Measurements from ENCODE around the gene BCL11B.
"Not testable (repeated sequence)": the region's sequence is repeated elsewhere in the genome, so short reads cannot be mapped to it uniquely, and the experiment has no call there.

Gene BCL11B

DNA sequence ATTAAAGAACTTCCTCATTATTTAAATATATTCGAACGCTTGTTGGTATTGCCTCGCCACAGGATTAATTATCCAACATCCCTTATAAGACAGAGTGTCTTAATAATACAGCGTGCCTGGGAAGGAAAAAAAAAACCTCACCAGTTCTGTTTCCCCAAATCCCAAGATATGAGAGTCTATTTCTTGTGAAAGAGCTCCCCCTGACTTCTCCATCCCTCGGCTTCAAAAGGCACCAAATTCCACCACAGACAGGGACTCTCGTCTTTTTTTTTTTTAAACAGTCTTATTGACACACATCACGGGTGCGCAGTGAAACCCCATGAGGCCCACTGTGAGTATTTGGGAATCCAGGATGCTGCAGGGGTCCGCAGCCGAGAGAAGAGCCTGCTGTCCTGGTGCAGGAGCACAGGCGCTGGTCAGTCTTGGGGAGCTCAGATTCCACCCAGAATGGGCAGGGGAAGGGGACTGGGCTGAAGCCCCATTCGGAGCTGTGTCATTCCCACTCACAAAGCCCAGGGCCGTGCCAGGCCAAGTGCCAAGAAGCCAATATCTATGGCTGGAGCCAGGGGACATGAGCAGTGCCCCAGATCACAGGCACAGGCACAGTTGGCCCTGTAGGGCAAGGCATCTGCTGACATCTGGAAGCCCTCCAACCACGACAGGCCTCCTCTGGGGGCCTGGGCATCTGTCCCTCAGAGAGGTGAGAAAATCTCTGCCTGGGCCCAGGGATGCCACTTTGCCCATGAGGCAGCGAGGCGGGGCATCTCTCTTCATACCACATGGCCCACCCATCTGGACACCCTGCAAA, 71.9 kb downstream of the BCL11B start:
- no peak for DNase-seq (ENCODE audit: low spot score)

DNA sequence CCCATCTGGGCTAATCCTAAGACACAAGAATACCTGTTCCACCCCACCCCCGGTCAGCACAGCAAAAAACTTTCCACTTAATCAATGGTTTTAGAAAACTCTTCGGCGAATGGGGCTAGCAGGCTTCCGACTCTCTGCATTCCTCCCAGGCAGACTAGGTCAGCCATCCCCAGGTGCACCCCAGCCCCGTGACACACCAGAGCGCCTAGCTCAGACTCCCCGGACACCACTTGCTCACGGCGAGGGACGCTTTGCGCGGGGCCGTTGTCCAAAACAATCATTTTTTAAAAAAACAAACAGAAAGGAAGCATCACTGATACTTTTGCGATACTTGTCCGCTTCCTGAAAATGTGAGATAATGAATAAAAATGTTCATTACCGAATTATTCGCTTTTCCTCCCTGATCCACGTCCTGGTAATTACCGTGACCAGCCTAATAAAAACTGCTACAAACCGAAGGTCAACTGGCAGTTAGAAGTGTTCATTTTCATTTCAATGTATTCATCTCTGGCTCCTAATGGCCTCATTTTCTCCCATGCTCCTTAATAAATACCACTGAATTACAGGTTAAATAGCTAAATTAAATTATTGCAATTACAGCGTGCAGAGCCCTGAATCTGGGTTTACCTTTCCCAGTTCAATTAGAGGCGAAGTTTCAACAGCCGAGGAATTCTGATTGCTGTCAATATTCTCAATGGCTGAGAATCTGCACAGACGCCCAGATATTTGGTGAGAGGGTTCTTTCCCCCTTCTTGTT, 73.1 kb downstream of the BCL11B start:
- DNase-seq (ENCODE audit: low spot score) = no peak

DNA sequence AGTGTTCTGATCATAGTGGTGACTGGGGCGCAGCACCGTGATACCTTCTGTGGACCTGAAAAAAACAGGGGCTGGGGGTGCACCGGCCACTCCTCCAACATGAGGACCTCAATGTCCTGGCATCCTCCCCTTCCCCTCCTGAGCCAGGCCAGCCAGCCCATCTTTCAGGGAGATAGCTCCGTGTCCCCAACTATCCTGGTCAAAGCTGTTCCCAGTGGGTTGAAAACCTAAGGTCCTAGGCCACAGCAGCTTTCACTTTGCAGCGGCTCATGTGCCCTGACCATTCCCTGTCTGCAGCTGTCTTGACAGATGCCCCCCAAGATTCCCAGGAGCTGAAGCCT, 75.7 kb downstream of the BCL11B start:
- no peak for DNase-seq (ENCODE audit: low spot score)

DNA sequence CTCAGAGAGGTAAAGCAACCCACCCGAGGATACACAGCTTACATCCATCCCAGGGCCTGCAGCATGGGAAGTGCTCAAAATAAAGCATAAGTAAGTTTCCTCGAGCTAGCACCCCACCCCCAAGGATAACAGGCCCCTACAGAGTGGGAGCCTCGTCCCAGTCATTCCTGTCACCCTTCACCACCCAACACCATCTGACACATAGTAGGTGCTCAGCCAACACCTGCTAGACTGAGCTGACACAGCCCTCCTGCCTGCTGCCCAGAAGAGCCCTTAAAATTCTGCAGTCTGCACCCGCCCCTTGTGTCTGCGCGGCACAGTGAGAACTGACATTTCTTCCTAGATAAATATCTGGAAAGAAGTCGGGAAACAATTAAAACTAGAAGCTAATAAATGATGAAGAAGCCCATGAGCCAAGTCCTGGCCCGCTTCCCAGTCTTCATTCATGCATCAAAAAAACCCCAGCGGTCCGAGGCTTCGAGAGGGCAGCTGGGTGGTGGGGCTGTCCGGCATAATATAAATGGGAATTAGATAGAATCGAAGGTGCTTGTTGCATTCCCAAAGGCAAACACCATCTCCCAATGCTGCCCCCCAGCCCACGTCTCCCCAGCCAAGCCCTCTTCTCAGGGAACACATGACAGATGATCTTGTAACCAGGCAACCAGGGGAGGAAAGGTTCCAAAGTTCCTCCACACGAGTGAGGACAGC, 76.2 kb downstream of the BCL11B start:
- no peak for DNase-seq (ENCODE audit: low spot score)

DNA sequence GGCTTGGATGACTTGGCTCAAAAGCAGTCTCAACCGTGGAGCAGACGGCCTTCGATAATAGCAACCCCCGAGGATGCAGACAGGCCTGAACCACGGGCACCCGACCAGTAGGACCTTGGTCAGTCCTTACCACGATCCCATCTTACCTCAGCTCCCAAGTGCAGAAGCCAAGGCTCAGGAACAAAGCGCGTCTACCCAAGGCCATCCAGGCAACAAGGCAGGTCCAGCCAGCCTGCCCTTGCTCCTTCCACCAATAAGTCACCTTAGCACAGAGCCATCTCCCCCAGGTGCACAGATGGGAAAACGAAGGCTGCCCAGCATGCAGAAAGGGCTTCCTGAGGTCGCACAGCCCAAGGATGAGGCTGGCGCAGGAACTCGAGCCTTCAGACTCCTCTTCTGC, 77.3 kb downstream of the BCL11B start:
- no peak for DNase-seq (ENCODE audit: low spot score)

DNA sequence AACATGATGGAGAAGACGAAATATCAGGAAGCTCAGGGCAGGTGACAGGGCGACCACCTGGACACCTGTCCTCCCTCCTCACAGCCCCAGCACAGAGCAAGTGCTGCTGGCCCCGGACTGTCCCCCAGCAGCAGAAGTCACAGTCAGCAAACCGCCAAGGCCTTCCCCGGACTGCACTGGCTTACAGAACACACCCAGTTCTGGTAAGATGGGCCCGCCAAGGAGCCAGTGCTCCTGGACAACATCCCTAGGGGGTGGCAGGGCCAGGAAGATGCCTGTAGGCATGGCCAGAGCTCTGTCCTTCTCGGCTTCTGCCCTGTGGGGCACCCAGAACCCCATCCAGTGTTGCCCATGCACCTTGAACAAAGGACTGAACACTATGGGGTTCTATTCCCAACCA, 77.9 kb downstream of the BCL11B start:
- no peak for DNase-seq (ENCODE audit: low spot score)

DNA sequence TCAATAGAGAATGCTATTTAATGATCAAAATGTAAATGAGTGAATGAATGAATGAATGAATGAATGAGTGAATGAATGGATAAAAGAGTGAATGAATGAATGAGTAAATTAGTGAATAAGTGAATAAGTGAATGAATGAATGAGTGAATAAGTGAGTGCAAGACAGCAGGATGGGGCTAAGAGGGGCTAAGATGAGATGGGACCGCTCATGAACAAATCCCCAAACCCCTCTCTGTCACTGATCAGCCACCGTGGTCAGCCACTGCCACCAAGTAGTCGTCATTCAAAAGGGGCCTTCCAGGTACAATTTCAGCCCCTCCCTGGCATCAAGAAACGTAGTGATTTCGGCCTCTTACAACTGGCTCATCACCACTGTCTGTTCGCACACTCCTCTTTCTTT, 79.2 kb downstream of the BCL11B start:
- DNase-seq (ENCODE audit: low spot score) = no peak

DNA sequence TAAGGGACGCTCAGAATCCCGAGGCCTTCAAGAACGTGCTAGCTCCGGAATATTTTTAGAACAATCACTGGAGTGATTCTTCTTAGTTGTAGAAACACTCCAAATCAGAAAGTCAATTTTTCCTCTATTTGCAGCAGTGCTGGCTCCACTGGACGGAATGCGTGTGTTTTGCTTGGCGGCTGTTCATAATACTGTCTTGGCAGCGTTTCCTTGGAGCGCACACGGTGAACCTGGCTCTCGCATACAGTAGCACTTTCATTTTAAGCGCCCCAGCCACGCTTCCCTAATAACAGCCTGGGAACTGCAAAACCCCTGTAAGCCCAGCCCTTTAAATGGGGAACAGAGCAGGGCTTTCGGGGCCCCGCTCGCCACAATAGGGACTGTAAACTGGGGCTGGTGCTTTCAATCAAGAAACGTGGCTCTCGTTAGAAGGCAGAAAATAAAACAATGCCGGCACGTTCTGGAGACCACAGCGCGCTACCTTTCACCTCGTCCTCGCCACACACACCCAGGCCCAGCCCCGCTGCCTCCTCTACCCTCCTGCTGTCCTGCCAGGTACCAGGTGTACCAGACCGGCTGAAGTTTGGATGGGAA, 79.9 kb downstream of the BCL11B start:
- no peak for DNase-seq (ENCODE audit: low spot score)

DNA sequence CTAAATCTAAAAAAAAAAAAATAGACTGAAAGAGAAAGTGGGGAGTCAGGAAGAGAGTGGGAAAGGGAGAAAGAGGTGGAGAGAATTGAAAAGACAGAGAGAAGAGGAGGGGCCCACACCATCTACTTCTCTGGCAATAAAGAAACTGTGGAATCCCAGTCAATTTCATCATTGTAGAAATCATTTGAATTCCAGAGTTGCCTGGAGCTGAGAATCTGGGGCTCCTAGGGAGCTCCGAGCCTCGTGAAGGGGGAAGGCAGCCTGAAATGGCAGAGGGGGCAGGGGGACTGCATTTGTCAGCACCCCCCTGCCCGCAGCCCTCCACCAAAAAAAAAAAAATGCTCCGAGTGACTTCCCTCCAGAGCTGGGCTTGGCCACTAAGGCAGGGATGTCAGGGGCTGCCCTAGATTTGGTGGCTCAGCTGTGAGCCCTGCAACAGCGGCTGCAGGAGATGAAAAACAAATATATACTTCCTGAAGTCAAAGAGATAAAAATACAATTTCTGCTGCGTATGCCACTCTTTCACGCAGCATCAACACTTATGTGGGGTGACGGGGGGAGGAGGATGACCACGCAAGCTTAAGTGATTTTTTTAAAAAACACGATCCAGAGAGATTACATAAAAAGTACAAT, 80.5 kb downstream of the BCL11B start:
- no peak for DNase-seq (ENCODE audit: low spot score)

DNA sequence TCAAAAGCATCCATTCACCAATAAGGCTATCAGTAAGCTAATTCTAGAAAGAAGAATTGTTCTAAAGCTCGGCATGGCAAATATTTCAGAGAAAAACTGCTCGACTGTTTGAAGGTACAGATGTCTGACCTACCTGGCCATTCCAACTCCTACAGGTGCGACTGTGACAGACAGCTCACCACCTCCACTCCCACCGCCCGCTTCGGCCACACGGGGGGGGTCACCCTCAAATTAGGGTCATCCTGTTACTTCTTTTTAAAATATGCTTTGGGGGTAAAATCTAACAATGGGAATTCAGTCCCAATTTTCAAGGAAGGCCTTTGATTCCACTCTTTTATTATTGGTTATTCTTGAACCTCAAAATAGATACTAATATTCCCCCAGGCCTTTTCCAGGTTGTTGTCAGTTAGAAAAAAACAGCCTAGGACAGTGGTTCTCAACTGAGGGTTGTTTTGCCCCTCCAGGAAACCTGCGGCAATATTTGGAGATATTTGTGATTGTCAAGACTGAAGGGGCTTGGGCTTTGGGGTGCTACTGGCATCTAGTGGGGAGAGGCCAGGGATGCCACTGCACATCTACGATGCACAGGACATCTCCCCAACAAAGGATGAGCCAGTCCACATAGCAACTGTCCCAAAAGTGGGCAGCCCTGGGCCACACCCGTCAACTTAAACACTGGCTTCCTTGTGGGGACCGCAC, 81.2 kb downstream of the BCL11B start:
- DNase-seq (ENCODE audit: low spot score) = no peak

DNA sequence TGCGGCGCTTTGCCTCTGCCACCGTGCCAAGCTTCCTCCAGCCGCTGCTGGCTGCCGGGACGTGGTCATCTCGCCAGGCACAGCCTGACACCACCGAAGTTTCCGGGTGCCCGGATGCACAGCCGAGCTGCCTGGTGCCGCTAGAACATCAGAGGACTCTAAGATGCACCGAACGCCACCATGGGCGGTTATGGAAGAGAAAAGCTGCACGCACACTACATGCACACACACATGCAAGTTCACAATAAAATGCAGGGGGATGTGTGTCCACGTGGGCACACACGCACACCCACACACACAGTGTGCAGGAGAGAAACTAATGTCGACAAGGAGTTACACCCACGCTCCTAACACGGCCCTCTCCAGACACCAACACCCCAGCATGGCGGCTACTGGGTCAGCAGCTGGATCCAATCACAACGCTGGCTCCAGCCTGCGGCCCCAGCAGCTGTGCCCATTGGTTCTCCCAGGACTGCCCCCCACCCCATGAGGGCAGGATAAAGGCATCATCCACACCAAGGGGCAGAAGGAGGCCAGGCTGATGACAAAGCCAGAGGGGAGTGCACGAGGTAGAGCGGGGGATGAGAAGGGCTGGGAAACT, 82.7 kb downstream of the BCL11B start:
- DNase-seq (ENCODE audit: low spot score) = no peak

DNA sequence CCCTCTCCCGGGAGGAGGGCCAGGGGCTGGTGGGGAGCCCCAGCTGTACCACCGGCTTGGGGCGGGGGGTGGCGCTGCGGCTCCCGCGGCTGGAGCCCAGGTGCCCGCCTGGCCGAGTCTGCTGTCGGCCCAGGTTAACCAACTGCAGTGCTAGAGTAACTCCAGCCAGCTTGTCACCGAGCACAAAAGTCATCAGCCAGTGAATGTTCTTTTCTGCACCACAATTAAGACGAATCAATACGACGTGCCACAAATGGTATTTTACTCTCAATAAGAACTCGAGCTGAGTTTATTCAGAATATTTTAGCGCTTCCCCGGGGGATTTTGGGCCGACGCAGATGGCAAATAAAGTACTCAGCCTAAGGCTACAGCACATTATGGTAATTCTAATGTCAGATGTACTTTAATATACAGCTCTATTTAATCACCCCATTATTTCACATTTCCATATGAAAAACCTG, 83.2 kb downstream of the BCL11B start:
- DNase-seq (ENCODE audit: low spot score) = no peak

DNA sequence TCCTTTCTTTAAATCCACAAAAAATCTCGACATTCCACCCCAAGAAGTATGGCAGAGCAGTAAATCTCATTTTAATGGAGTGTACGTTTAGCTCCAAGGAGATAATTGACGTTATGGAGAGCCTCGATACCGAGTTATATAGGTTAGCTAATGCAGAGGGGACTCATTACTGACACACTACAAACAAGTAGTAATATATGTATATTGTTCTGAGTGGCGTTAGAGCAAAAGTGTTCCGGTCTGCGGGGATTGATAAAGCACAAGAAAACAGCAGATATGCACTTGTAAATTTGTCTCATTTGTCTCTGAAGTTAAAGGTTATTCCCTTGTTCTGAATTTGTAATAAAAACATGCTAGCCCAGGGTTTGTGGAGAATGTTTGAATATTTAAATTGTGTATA, 84.1 kb downstream of the BCL11B start:
- no peak for DNase-seq (ENCODE audit: low spot score)

DNA sequence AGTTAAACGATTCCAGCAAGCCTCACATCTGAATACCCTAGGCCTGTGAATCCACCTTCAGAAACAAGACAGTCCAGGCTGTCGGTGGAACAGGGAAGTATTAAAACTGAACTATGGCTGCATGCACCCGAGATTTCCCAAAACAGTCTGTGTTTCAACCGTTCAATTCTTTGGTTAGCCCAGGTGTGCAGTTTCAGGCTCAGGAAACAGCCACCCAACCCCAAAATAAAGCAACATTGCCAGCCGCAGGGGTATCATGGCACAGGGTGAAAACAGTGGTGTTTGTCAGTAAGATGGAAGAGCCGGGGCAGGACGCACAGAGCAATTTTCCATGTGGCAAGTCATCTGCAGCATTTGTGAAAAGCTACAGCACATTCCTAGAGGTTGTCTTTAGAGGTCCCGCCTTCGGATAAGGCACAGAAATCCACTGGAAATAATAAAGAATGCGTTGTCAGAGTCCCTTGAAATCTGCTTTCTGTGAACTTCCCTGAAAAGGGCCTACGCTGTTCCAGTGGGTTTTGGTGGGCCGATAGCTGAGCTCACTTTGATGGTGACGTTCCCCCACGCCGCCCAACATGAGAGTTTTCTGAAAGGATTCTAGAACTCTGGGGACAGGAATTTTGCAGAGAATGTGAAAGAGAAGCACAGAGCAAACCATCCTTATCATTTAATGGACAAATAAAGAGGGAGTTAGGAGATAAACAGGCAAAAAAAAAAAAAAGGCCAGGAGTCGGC, 84.9 kb downstream of the BCL11B start:
- DNase-seq (ENCODE audit: low spot score) = no peak

DNA sequence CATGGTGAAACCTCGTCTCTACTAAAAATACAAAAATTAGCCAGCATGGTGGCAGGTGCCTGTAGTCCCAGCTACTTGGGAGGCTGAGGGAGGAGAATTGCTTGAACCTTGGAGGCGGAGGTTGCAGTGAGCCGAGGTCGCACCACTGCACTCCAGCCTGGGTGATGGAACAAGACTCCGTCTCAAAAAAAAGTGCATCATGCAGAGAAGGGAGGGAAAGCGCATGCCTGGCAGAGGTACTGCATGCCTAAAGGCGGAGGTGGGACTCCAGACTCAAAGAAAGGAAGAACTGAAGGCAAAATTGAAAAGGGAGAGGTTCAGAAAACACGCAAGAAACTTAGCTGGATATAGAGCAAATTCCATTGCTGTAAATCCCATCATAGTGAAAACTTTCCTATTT, 85.7 kb downstream of the BCL11B start:
- DNase-seq (ENCODE audit: low spot score) = not testable (repeated sequence)

DNA sequence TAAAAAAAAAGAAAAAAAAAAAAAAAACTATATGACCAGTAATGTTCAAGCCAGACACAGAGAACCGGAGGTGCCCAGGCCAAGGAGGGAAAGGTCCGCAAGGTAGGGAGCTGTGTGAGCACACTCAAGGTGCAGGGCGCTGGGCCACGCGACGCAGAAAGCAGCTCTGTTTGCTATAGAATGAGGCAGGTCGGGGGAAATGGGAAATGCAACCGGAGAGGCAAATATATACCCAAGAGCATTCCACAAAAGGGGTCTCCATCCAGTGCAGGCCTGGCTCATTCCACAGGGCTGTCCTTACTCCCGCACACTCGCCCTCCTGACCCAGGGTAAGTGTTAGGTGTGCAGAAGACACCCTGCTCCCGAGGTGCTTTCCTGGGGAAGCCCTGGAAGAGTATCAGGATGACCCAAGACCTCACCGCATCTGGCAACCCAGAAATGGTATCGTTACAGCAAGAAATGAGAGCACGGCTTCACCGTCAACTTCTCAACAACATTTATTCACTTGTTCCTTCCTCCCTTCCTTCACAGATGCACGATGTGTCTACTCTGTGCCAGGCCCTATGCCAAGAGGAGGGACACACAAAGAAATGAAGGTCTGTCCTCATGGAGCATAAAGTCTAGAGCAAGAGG, 86.4 kb downstream of the BCL11B start:
- DNase-seq (ENCODE audit: low spot score) = no peak

DNA sequence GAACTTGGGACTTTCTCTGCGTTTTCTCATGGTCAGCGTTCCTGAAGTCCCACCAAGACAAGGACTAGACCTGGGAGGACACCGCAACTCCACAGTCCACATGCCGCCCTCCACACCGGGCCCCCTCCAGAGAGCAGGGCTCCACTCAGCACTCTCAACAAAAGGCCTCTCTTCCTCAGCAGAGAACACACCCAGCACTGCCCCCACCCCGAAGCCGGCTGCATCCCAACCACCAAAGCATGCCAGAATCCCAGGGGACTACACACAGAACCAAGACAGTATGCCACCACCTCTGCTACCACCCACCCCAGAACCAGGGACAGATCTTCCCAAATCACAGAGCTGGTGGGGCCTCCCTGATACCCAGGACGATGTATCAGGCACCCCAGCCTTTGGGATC, 88.3 kb downstream of the BCL11B start:
- no peak for DNase-seq (ENCODE audit: low spot score)

DNA sequence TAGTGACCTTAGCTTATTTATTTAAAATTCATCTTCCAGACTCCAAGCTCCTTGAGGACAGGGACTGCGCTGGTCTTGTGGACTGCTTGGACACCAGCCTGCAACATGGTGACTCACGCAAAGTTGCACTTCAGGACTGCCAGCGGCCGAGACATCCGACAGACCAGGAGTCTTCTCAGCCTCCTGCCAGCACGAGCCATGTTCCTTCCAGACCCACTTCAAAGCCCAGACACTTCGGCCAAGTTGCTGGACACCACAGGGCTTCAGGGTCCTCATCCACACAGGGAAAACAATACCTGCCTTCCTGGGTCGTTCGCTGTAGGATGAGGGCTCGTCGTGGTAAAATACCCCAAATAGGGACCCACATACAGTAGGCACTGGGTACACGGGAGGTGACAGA, 88.7 kb downstream of the BCL11B start:
- DNase-seq (ENCODE audit: low spot score) = no peak

DNA sequence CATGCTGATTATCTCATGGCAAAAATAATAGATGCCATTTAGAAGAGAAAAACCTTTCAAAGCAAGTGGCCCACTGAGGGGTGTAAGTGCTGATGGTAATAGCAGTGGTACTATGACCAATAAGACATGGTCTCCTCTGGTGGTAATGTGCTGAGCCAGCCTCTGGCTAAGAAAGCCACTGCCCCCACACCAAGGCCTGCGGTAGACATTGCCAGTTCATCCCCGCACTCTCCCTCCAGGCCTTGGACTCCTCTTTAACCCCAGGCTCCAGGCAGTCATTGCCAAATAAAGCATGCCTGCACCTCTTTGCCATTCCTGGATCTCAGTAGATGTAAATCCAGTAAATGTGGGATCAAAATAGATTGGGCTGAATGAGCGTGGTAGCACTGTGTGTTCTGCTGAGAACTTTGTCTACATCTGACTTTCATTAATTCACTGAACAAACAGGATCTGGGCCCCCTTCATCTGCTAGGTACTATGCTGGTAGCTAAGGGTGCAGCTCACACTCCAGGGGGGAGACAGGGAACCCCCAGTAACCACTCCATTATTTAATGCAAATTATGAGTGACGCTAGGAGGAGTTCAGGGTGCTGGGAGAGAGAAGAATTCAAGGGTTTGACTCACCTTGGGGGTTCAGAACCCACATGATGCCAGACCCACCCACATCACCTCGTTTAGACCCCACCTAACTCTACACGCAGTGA, 89.3 kb downstream of the BCL11B start:
- DNase-seq (ENCODE audit: low spot score) = no peak

All from NAMALWA (cell line).